Measurements from ENCODE around the gene ZBTB8A. TPM values are rescaled to one million over a fixed set of nuclear protein-coding genes. Genes with fewer than 3 reads are reported as not detected.

ZBTB8A gene
- total RNA-seq, 1 experiment from 2014 or later, result 3.5 TPM

DNA sequence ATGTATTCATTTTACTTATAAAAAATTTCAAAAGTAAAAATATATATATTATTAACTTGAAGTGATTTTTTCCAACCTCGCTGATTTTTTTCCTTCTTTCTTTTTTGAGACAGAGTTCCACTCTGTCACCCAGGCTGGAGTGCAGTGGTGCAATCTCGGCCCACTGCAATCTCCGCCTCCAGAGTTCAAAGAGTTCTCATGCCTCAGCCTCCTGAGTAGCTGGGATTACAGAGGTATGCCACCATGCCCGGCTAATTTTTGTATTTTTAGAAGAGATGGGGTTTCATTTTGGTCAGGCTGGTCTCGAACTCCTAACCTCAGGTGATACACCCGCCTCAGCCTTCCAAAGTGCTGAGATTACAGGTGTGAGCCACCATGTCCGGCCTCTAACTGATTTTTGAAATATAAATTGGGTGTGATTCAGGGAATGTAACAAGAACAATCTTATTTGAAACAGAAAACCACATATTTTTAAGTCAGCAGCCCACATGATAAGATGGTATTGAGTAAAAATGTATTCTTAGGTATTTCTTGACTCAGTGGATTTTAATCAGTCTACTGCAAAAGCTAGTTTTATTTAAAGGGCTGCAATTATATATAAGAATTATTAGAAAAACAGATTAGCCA is 44.4 kb upstream of the ZBTB8A start:
- no peak overlapping the region for H3K4me2 ChIP-seq (ENCODE audit: low read length)
- no peak overlapping the region for H2AFZ ChIP-seq (ENCODE audit: low read length)
- no peaks in the 10 kb centered on the region for H3K9me2 ChIP-seq (replicated peaks; ENCODE audit: low read length)
- H3K36me3 ChIP-seq (ENCODE audit: low read depth, low read length), result no peaks in the 10 kb centered on the region
- intact Hi-C loops (cut with micrococcal nuclease), result no loop called here
- no peaks in the 10 kb centered on the region for H3K9me3 ChIP-seq (ENCODE audit: low read length)
- H3K27ac ChIP-seq (ENCODE audit: low read length), result no peak overlapping the region
- CTCF ChIA-PET, result no interaction called here
- H3K4me3 ChIP-seq (ENCODE audit: low read length), result no peak overlapping the region
- no peaks in the 10 kb centered on the region for H3K79me2 ChIP-seq (ENCODE audit: low read length)
- no peaks in the 10 kb centered on the region for H4K20me1 ChIP-seq (ENCODE audit: low read length)
- no peaks in the 10 kb centered on the region for H3F3A ChIP-seq (ENCODE audit: low read length, unreplicated experiment)
- POLR2A ChIA-PET (ENCODE audit: unreplicated experiment), result no interaction called here
- no peaks in the 10 kb centered on the region for H3K27me3 ChIP-seq (ENCODE audit: low read length)
- no peak for TF ChIP-seq EZH2phosphoT487 (IDR thresholded peaks at IDR 0.05; ENCODE audit: borderline replicate concordance, low read length)
- TF ChIP-seq, protein P1, sequence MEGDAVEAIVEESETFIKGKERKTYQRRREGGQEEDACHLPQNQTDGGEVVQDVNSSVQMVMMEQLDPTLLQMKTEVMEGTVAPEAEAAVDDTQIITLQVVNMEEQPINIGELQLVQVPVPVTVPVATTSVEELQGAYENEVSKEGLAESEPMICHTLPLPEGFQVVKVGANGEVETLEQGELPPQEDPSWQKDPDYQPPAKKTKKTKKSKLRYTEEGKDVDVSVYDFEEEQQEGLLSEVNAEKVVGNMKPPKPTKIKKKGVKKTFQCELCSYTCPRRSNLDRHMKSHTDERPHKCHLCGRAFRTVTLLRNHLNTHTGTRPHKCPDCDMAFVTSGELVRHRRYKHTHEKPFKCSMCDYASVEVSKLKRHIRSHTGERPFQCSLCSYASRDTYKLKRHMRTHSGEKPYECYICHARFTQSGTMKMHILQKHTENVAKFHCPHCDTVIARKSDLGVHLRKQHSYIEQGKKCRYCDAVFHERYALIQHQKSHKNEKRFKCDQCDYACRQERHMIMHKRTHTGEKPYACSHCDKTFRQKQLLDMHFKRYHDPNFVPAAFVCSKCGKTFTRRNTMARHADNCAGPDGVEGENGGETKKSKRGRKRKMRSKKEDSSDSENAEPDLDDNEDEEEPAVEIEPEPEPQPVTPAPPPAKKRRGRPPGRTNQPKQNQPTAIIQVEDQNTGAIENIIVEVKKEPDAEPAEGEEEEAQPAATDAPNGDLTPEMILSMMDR (conservative IDR thresholded peaks at IDR 0.05; ENCODE audit: low read depth, low read length), result no peak
- no peak for TF ChIP-seq EZH2 (IDR thresholded peaks at IDR 0.05; ENCODE audit: low read length, unreplicated experiment)
- H3K4me1 ChIP-seq (ENCODE audit: insufficient read depth, low read length), result no peaks in the 10 kb centered on the region
- DNase-seq, result no peak
- no peak overlapping the region for H3K9ac ChIP-seq (ENCODE audit: low read length)
- no peak for ATAC-seq
- BruUV-seq (replicated peaks), result no TSS peak

DNA sequence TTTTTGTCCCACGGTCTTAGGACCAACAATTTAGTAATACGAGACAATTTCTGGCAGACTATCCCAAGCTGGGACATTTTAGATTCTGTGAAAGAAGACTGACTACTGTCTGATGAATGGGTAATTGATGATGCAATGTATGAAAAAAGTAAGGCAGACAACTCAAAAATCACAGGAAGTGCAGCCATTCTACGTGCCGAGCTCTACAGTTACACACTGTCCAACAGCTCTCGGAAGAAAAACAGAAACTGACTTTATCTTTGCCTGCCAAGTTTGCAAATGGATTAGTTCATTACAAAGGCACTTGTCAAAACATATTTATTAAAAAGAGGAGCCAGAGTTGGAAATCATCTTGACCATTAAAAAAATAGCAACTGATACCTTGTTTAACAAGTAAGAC is 43.1 kb upstream of the ZBTB8A start:
- BruUV-seq (replicated peaks), result no TSS peak
- intact Hi-C loops (cut with micrococcal nuclease), result no loop called here
- no peak for DNase-seq
- Histone ChIP-seq H3K36me3 (ENCODE audit: low read depth, low read length) (no peaks in the 10 kb centered on the region), H4K20me1 (ENCODE audit: low read length) (no peaks in the 10 kb centered on the region), H3K4me3 (ENCODE audit: low read length) (no peak overlapping the region), H3F3A (ENCODE audit: low read length, unreplicated experiment) (no peaks in the 10 kb centered on the region), H3K27me3 (ENCODE audit: low read length) (no peaks in the 10 kb centered on the region), H3K9ac (ENCODE audit: low read length) (no peak overlapping the region), H3K4me1 (ENCODE audit: insufficient read depth, low read length) (no peaks in the 10 kb centered on the region), H3K27ac (ENCODE audit: low read length) (no peak overlapping the region), H2AFZ (ENCODE audit: low read length) (no peak overlapping the region), H3K9me2 (replicated peaks; ENCODE audit: low read length) (no peaks in the 10 kb centered on the region), H3K9me3 (ENCODE audit: low read length) (no peaks in the 10 kb centered on the region), H3K79me2 (ENCODE audit: low read length) (no peaks in the 10 kb centered on the region), H3K4me2 (ENCODE audit: low read length) (no peak overlapping the region)
- TF ChIP-seq, protein P1 (conservative IDR thresholded peaks at IDR 0.05; ENCODE audit: low read depth, low read length), result no peak
- TF ChIP-seq EZH2 (IDR thresholded peaks at IDR 0.05; ENCODE audit: low read length, unreplicated experiment), result no peak
- TF ChIP-seq EZH2phosphoT487 (IDR thresholded peaks at IDR 0.05; ENCODE audit: borderline replicate concordance, low read length), result no peak
- ChIA-PET CTCF (no interaction called here), POLR2A (ENCODE audit: unreplicated experiment) (no interaction called here)
- ATAC-seq, result no peak

DNA sequence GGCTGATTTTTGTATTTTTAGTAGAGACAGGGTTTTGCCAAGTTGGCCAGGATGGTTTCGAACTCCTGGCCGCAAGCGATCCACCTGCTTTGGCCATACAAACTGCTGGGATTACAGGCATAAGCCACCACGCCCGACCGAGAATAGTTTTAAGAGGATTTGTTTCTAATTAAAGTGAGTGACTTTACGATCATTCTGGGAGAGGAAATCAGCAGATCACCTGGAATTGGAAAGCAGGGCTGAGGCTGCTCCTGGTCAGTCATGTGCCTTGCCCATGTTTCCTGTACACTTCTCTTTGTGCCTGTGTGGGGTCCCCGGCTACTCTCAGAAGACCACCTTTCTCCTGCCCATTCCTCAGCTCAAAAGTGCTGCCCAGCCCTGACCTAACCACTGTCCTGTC is 40.5 kb upstream of the ZBTB8A start:
- H3K4me3 ChIP-seq (ENCODE audit: low read length), result no peak overlapping the region
- ChIA-PET POLR2A (ENCODE audit: unreplicated experiment) (no interaction called here), CTCF (no interaction called here)
- TF ChIP-seq EZH2phosphoT487 (IDR thresholded peaks at IDR 0.05; ENCODE audit: borderline replicate concordance, low read length) (no peak), EZH2 (IDR thresholded peaks at IDR 0.05; ENCODE audit: low read length, unreplicated experiment) (no peak)
- TF ChIP-seq, protein P1 (conservative IDR thresholded peaks at IDR 0.05; ENCODE audit: low read depth, low read length), result no peak
- H4K20me1 ChIP-seq (ENCODE audit: low read length), result no peaks in the 10 kb centered on the region
- no peak overlapping the region for H3K27ac ChIP-seq (ENCODE audit: low read length)
- no peaks in the 10 kb centered on the region for H3K27me3 ChIP-seq (ENCODE audit: low read length)
- no peaks in the 10 kb centered on the region for H3K9me3 ChIP-seq (ENCODE audit: low read length)
- H3K36me3 ChIP-seq (ENCODE audit: low read depth, low read length), result no peaks in the 10 kb centered on the region
- intact Hi-C loops (cut with micrococcal nuclease), result no loop called here
- DNase-seq, result no peak
- peak overlapping the region; percentile 27; the same call in 1 of the 2 replicates for H2AFZ ChIP-seq (ENCODE audit: low read length)
- no TSS peak for BruUV-seq (replicated peaks)
- no peak for ATAC-seq
- no peak overlapping the region for H3K4me2 ChIP-seq (ENCODE audit: low read length)
- no peaks in the 10 kb centered on the region for H3K9me2 ChIP-seq (replicated peaks; ENCODE audit: low read length)
- H3K9ac ChIP-seq (ENCODE audit: low read length), result no peak overlapping the region
- H3K4me1 ChIP-seq (ENCODE audit: insufficient read depth, low read length), result no peaks in the 10 kb centered on the region
- no peaks in the 10 kb centered on the region for H3K79me2 ChIP-seq (ENCODE audit: low read length)
- H3F3A ChIP-seq (ENCODE audit: low read length, unreplicated experiment), result no peaks in the 10 kb centered on the region
